ENCODE results near the gene RTEL1. TPM values are rescaled to one million over a fixed set of nuclear protein-coding genes. Genes with fewer than 3 reads are reported as not detected.

The RTEL1 gene
- total and polyA plus RNA-seq, 9 of the 15 experiments (the other 6 are each of a cell fraction or from before 2014, with no cell fraction given) = 0.36 to 61.0 (median 17.9) TPM

DNA sequence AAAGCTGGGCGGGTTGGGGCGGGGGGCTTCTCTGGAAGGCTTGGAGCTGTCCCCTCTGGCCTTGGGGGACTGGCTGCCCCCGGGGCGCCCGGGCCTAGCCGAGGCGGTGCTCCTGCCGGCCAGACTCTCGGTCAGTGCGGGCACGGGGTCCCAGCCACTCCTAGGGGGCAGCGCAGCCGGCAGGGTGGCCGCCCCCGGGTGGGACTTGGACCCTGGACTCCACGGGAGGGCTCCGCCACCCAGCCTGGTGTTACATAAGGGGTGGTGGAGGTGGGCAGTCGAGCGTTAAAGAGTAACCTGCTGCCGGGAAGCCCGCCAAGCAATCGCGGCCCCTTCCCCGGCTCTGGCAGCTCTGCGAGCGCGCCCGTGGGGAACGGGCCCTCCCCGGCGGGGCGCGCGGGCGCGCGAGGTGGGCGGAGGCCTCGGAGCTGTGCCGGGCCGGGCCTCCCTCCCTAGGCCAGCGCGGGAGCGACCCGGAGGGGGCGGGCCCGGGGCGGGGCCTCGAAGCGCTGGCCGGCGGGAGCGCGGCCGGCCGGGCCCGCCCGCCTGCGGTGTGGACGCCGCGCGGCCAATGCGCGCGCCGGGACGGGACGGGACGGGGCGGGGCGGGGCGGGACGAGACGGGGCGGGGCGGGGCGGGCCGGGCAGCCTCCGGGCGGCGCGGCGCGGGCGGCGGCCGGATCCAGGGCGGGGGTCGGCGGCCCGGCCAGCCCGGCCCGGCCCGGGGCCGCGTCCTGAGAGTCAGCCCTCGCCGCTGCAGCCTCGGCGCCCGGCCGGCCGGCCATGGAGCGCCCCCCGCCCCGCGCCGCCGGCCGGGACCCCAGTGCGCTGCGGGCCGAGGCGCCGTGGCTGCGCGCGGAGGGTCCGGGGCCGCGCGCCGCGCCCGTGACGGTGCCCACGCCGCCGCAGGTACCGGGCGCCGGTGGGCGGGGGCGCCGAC, 81.3 kb downstream of the RTEL1 start, which contains the start of gene SLC2A4RG (continued):
- TF ChIP-seq SIN3B (IDR thresholded peaks at IDR 0.05; ENCODE audit: low read depth) = no peak
- no peak for TF ChIP-seq ZFP1 (CRISPR knock-in tag; IDR thresholded peaks at IDR 0.05)
- no peak for TF ChIP-seq ETS2 (tag; IDR thresholded peaks at IDR 0.05; ENCODE audit: borderline replicate concordance, poor library complexity, severe bottlenecking)
- no peak for TF ChIP-seq EZH2 (IDR thresholded peaks at IDR 0.05; ENCODE audit: borderline replicate concordance, low read depth, low read length)
- TF ChIP-seq RERE (CRISPR knock-in tag; IDR thresholded peaks at IDR 0.05; ENCODE audit: borderline replicate concordance) = no peak
- no peak for TF ChIP-seq KLF1 (tag; IDR thresholded peaks at IDR 0.05)
- TF ChIP-seq SUPT5H (IDR thresholded peaks at IDR 0.05) = peak; percentile 34; the same call in 1 of the 2 replicates
- TF ChIP-seq ZNF644 (tag; IDR thresholded peaks at IDR 0.05; ENCODE audit: low read depth) = no peak
- no peak for TF ChIP-seq MTA2 (IDR thresholded peaks at IDR 0.05; ENCODE audit: low read depth)
- peak; percentile 45; the same call in 1 of the 2 replicates for TF ChIP-seq RBFOX2 (IDR thresholded peaks at IDR 0.05; ENCODE audit: low read depth, low read length)
- TF ChIP-seq, protein P1, sequence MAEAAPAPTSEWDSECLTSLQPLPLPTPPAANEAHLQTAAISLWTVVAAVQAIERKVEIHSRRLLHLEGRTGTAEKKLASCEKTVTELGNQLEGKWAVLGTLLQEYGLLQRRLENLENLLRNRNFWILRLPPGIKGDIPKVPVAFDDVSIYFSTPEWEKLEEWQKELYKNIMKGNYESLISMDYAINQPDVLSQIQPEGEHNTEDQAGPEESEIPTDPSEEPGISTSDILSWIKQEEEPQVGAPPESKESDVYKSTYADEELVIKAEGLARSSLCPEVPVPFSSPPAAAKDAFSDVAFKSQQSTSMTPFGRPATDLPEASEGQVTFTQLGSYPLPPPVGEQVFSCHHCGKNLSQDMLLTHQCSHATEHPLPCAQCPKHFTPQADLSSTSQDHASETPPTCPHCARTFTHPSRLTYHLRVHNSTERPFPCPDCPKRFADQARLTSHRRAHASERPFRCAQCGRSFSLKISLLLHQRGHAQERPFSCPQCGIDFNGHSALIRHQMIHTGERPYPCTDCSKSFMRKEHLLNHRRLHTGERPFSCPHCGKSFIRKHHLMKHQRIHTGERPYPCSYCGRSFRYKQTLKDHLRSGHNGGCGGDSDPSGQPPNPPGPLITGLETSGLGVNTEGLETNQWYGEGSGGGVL (CRISPR knock-in tag; IDR thresholded peaks at IDR 0.05) = no peak
- no peak for TF ChIP-seq FOXA1 (IDR thresholded peaks at IDR 0.05; ENCODE audit: borderline replicate concordance)
- TF ChIP-seq CLOCK (CRISPR knock-in tag; IDR thresholded peaks at IDR 0.05; ENCODE audit: borderline replicate concordance) = no peak
- TF ChIP-seq PCBP2 (IDR thresholded peaks at IDR 0.05; ENCODE audit: low read depth, low read length, poor library complexity, severe bottlenecking) = no peak
- TF ChIP-seq PTBP1 (IDR thresholded peaks at IDR 0.05; ENCODE audit: low read depth, low read length) = no peak
- TF ChIP-seq POLR2B (IDR thresholded peaks at IDR 0.05; ENCODE audit: low read depth, partially characterized antibody) = peak; percentile 15
- no peak for TF ChIP-seq BRCA1 (IDR thresholded peaks at IDR 0.05)
- TF ChIP-seq BRCA1 (CRISPR knock-in tag; IDR thresholded peaks at IDR 0.05) = no peak
